Endothelial cell (in vitro differentiated cells): ENCODE data around the gene MAGI2. TPM values are rescaled to one million over a fixed set of nuclear protein-coding genes. Genes with fewer than 3 reads are reported as not detected.
"Not testable (repeated sequence)": the region's sequence is repeated elsewhere in the genome, so short reads cannot be mapped to it uniquely, and the experiment has no call there.

ENCODE experiments used
- DNase-seq: peaks from one replicate; pipeline ENCODE4 v3.0.0; 2021; ENCODE audit warnings: low spot score
- H3K27ac Mint-ChIP-seq: one replicate; pipeline ENCODE4 v1.8.0; 2021; ENCODE audit warnings: mixed read lengths, inconsistent platforms; ENCODE audit not compliant: unreplicated experiment
- H3K27me3 Mint-ChIP-seq: one replicate; pipeline ENCODE4 v1.8.0; 2021; ENCODE audit warnings: mild to moderate bottlenecking, moderate library complexity, mixed read lengths, inconsistent platforms; ENCODE audit not compliant: unreplicated experiment
- H3K36me3 Mint-ChIP-seq: one replicate; pipeline ENCODE4 v1.8.0; 2021; ENCODE audit warnings: mild to moderate bottlenecking, low read depth, mixed read lengths, inconsistent platforms; ENCODE audit not compliant: unreplicated experiment
- H3K4me1 Mint-ChIP-seq: one replicate; pipeline ENCODE4 v1.8.0; 2021; ENCODE audit warnings: mild to moderate bottlenecking, mixed read lengths, inconsistent platforms; ENCODE audit not compliant: unreplicated experiment
- H3K4me3 Mint-ChIP-seq: one replicate; pipeline ENCODE4 v1.8.0; 2021; ENCODE audit warnings: mild to moderate bottlenecking, mixed read lengths, inconsistent platforms; ENCODE audit not compliant: unreplicated experiment
- H3K9me3 Mint-ChIP-seq: one replicate; pipeline ENCODE4 v1.8.0; 2021; ENCODE audit warnings: mixed read lengths, inconsistent platforms; ENCODE audit not compliant: unreplicated experiment
- CTCF ChIP-seq: fragments of 200-600 bp; sonication (generic); IDR thresholded peaks from one replicate; pipeline ENCODE4 v1.5.0; 2021; ENCODE audit warnings: antibody characterized with exemption; ENCODE audit not compliant: unreplicated experiment
- total RNA-seq: library from RNA; stranded (reverse); fragmentation: NEBNext Ultra II Directional; extraction: Animal tissue kit (Norgen Biotek cat#: 25700); gene quantifications from one replicate; pipeline ENCODE4 v1.2.1, GENCODE V29; 2021; ENCODE audit not compliant: unreplicated experiment

The MAGI2 gene
- total RNA-seq, 1 donor from 2014 or later: 6.3 TPM

GRCh38 chr7:78248867-78249266 is 1204.6 kb downstream of the MAGI2 start:
- Mint-ChIP-seq H3K4me3 (no peak overlapping the region), H3K27ac (no peak overlapping the region), H3K36me3 (no peaks in the 10 kb centered on the region), H3K9me3 (no peaks in the 10 kb centered on the region), H3K27me3 (no peaks in the 10 kb centered on the region), H3K4me1 (no peaks in the 10 kb centered on the region)
- DNase-seq: no peak
- no peak for TF ChIP-seq CTCF

- Mint-ChIP-seq H3K36me3 (no peaks in the 10 kb centered on the region), H3K27me3 (no peaks in the 10 kb centered on the region), H3K4me1 (no peaks in the 10 kb centered on the region), H3K4me3 (no peak overlapping the region), H3K9me3 (no peaks in the 10 kb centered on the region), H3K27ac (no peak overlapping the region)
- no peak for DNase-seq
- TF ChIP-seq CTCF: no peak
Measured at GRCh38 chr7:78247910-78248689, 1205.4 kb downstream of the MAGI2 start.

GRCh38 chr7:78240179-78240578 is 1213.3 kb downstream of the MAGI2 start:
- H3K36me3 Mint-ChIP-seq, DNase-seq, H3K4me3 Mint-ChIP-seq, H3K27ac Mint-ChIP-seq, H3K27me3 Mint-ChIP-seq, H3K4me1 Mint-ChIP-seq, H3K9me3 Mint-ChIP-seq: not testable (repeated sequence)

- Mint-ChIP-seq H3K36me3 (no peaks in the 10 kb centered on the region), H3K27me3 (no peaks in the 10 kb centered on the region), H3K9me3 (no peaks in the 10 kb centered on the region), H3K27ac (no peak overlapping the region), H3K4me1 (peaks cover 4% of the 10 kb centered on the region), H3K4me3 (no peak overlapping the region)
- no peak for TF ChIP-seq CTCF
- no peak for DNase-seq
Measured at GRCh38 chr7:78234634-78235033, 1218.8 kb downstream of the MAGI2 start.

GRCh38 chr7:78232806-78233205 is 1220.7 kb downstream of the MAGI2 start:
- H3K27ac Mint-ChIP-seq: no peak overlapping the region
- H3K4me3 Mint-ChIP-seq: no peak overlapping the region
- peaks cover 4% of the 10 kb centered on the region for H3K4me1 Mint-ChIP-seq
- TF ChIP-seq CTCF: no peak
- no peaks in the 10 kb centered on the region for H3K36me3 Mint-ChIP-seq
- no peaks in the 10 kb centered on the region for H3K9me3 Mint-ChIP-seq
- no peak for DNase-seq
- no peaks in the 10 kb centered on the region for H3K27me3 Mint-ChIP-seq
